SK-N-SH (cell line): ENCODE data around the gene INO80. TPM values are rescaled to one million over a fixed set of nuclear protein-coding genes. Genes with fewer than 3 reads are reported as not detected.

Source experiments
- CTCF ChIA-PET: fragments of 300-600, 350-600 bp; formaldehyde crosslinking; extraction: SDS; loops from one replicate; lab custom pipeline; 2021; lab: Yijun Ruan, JAX
- POLR2A ChIA-PET: fragments of 350-600 bp; sonication (Branson Sonifier 250); formaldehyde crosslinking; extraction: SDS; loops from one replicate; lab custom pipeline; 2020; ENCODE audit warnings: antibody characterized with exemption, inconsistent platforms; lab: Yijun Ruan, JAX
- DNase-seq: peaks from one replicate; pipeline ENCODE4 v3.0.0; 2012
- H2AFZ ChIP-seq: fragments of 200-600 bp; sonication (generic); 2 replicates; pipeline ENCODE4 v1.8.1; 2016; ENCODE audit warnings: antibody characterized with exemption, mild to moderate bottlenecking, low read depth
- H3F3A ChIP-seq: fragments of 200-600 bp; sonication (generic); replicated peaks from 2 replicates; pipeline ENCODE3; 2016; ENCODE audit warnings: antibody characterized with exemption, mild to moderate bottlenecking; ENCODE audit not compliant: insufficient read depth
- H3K27ac ChIP-seq, 2 experiments: fragments of 200-500 bp in 1 of 2; fragments of 200-600 bp in 1 of 2; sonication (Bioruptor generic) in 1 of 2; sonication (generic), shearing (Covaris generic) in 1 of 2; 2 replicates each; pipeline versions ENCODE4 v1.5.1 to v1.6.1; 2014 to 2016; ENCODE audit warnings: low read depth in 2 of 2, inconsistent platforms in 1 of 2, low read length in 1 of 2, mild to moderate bottlenecking in 1 of 2, mixed read lengths in 1 of 2
- H3K27me3 ChIP-seq: fragments of 200-600 bp; sonication (generic), shearing (Covaris generic); 2 replicates; pipeline ENCODE4 v1.6.1; 2016; ENCODE audit warnings: mixed run types; ENCODE audit not compliant: insufficient read depth
- H3K36me3 ChIP-seq, 2 experiments: fragments of 200-500 bp in 1 of 2; fragments of 200-600 bp in 1 of 2; sonication (Bioruptor generic) in 1 of 2; sonication (generic) in 1 of 2; replicated peaks in 1 of 2; 2 replicates each; pipeline versions ENCODE3 to v1.5.1; 2014 to 2016; ENCODE audit warnings: low read length in 1 of 2, mild to moderate bottlenecking in 1 of 2; ENCODE audit not compliant: insufficient read depth in 2 of 2, control insufficient read depth in 1 of 2
- H3K4me1 ChIP-seq, 2 experiments: fragments of 200-500 bp in 1 of 2; fragments of 200-600 bp in 1 of 2; sonication (Bioruptor generic) in 1 of 2; sonication (generic), shearing (Covaris generic) in 1 of 2; 2 replicates each; pipeline versions ENCODE4 v1.5.1 to v1.6.1; 2014 to 2016; ENCODE audit warnings: low read depth in 1 of 2, low read length in 1 of 2, mixed run types in 1 of 2; ENCODE audit not compliant: insufficient read depth in 2 of 2, control insufficient read depth in 1 of 2
- H3K4me2 ChIP-seq: fragments of 200-600 bp; sonication (generic), shearing (Covaris generic); 2 replicates; pipeline ENCODE4 v1.6.1; 2017; ENCODE audit warnings: mixed run types
- H3K4me3 ChIP-seq, 2 experiments: fragments of 200-500 bp in 1 of 2; fragments of 200-600 bp in 1 of 2; sonication (Bioruptor generic) in 1 of 2; sonication (generic), shearing (Covaris generic) in 1 of 2; 2 replicates each; pipeline versions ENCODE4 v1.5.1 to v1.8.1; 2014 to 2016; ENCODE audit warnings: low read depth in 2 of 2, inconsistent platforms in 1 of 2, low read length in 1 of 2, mild to moderate bottlenecking in 1 of 2, mixed read lengths in 1 of 2, moderate library complexity in 1 of 2
- H3K79me2 ChIP-seq: fragments of 200-600 bp; sonication (generic); 2 replicates; pipeline ENCODE4 v1.8.1; 2017; ENCODE audit warnings: mild to moderate bottlenecking; ENCODE audit not compliant: insufficient read depth
- H3K9ac ChIP-seq: fragments of 200-600 bp; sonication (generic); 2 replicates; pipeline ENCODE4 v1.6.1; 2017; ENCODE audit warnings: mixed run types
- H3K9me2 ChIP-seq: fragments of 200-600 bp; sonication (generic); 2 replicates; pipeline ENCODE4 v1.6.1; 2017; ENCODE audit warnings: mixed run types
- H3K9me3 ChIP-seq: fragments of 200-600 bp; sonication (generic); 2 replicates; pipeline ENCODE4 v1.6.1; 2017; ENCODE audit warnings: mixed run types, mild to moderate bottlenecking, moderate library complexity
- H4K20me1 ChIP-seq: fragments of 200-600 bp; sonication (generic); 2 replicates; pipeline ENCODE4 v1.6.1; 2017; ENCODE audit warnings: mild to moderate bottlenecking, mixed run types; ENCODE audit not compliant: insufficient read depth
- CHD2 ChIP-seq: fragments of 150-350 bp; IDR thresholded peaks from 2 replicates; pipeline ENCODE4 v1.6.1; 2018; ENCODE audit warnings: low read length; ENCODE audit not compliant: partially characterized antibody
- FOXM1 ChIP-seq: IDR thresholded peaks from 2 replicates; pipeline ENCODE4 v1.4.0; 2012; ENCODE audit warnings: low read depth, mild to moderate bottlenecking
- IRF3 ChIP-seq: fragments of 150-350 bp; IDR thresholded peaks from 2 replicates; pipeline ENCODE4 v1.6.1; 2016; ENCODE audit warnings: mild to moderate bottlenecking, low read depth, low read length
- POLR2AphosphoS5 ChIP-seq: IDR thresholded peaks from 2 replicates; pipeline ENCODE4 v1.6.1; 2012; ENCODE audit warnings: low read depth, low read length
- RCOR1 ChIP-seq: fragments of 150-350 bp; IDR thresholded peaks from 2 replicates; pipeline ENCODE4 v1.6.1; 2017; ENCODE audit warnings: antibody characterized with exemption, low read length
- RXRA ChIP-seq: IDR thresholded peaks from 2 replicates; pipeline ENCODE4 v1.4.0; 2012; ENCODE audit warnings: low read depth, mild to moderate bottlenecking, borderline replicate concordance
- TCF12 ChIP-seq: IDR thresholded peaks from 2 replicates; pipeline ENCODE4 v1.4.0; 2012
- USF1 ChIP-seq: IDR thresholded peaks from 2 replicates; pipeline ENCODE4 v1.4.0; 2012; ENCODE audit warnings: low read depth, borderline replicate concordance
- USF2 ChIP-seq: fragments of 150-350 bp; IDR thresholded peaks from 2 replicates; pipeline ENCODE4 v1.6.1; 2017; ENCODE audit warnings: antibody characterized with exemption, low read length, low read depth, borderline replicate concordance
- WGBS: methylation state at CpG from one replicate; pipeline ENCODE4 v1.1.6; 2017; ENCODE audit warnings: low lambda C conversion rate; 5-methylcytosine and 5-hydroxymethylcytosine counted together
- polyA plus RNA-seq, 3 experiments: library from polyadenylated mRNA; depleted of rRNA; stranded (reverse); fragments of >200 nt; gene quantifications; 2 replicates each; pipeline ENCODE4 v1.2.3, GENCODE V29; 2012

The INO80 gene
- polyA plus RNA-seq, 1 of the 3 experiments (the other 2 are of a cell fraction): 4.6 TPM

GRCh38 chr15:40958146-40958545 is 157.9 kb downstream of the INO80 start:
- H2AFZ ChIP-seq: no peak overlapping the region
- no peaks in the 10 kb centered on the region for H3K9me2 ChIP-seq
- no peaks in the 10 kb centered on the region for H3K27me3 ChIP-seq
- peaks cover 21% of the 10 kb centered on the region for H4K20me1 ChIP-seq
- POLR2A ChIA-PET: no interaction called here
- CTCF ChIA-PET: interaction anchor here (1.4 to 2.8 kb wide), 3 partner anchors 16 to 54 kb away, joined by 4 to 17 read pairs (median 12); no protein-coding TSS in a partner anchor
- H3K79me2 ChIP-seq: peaks cover 17% of the 10 kb centered on the region
- H3K9me3 ChIP-seq: no peaks in the 10 kb centered on the region
- H3K36me3 ChIP-seq: no peaks in the 10 kb centered on the region
- H3K4me1 ChIP-seq: peaks cover 13 to 44% of the 10 kb centered on the region in 2 experiments; a peak in 3 of 4 replicates
- H3K4me2 ChIP-seq: no peak overlapping the region
- TF ChIP-seq FOXM1: no peak
- TF ChIP-seq IRF3: no peak
- TF ChIP-seq RXRA: no peak
- TF ChIP-seq TCF12: no peak
- TF ChIP-seq USF1: no peak
- no peak for TF ChIP-seq USF2
- no peaks in the 10 kb centered on the region for H3F3A ChIP-seq
- H3K27ac ChIP-seq: peak overlapping the region in 1 of 2 experiments; percentile 45; a peak in 1 of 4 replicates
- H3K4me3 ChIP-seq: no peak overlapping the region
- DNase-seq: no peak
- H3K9ac ChIP-seq: no peak overlapping the region
- WGBS: 94% methylated on average over 6 of the region's 6 CpGs

- ChIA-PET CTCF (interaction anchor here (1.4 to 2.4 kb wide), 2 partner anchors 16 to 52 kb away, joined by 4 to 17 read pairs; no protein-coding TSS in a partner anchor), POLR2A (no interaction called here)
- Histone ChIP-seq H4K20me1 (peaks cover 21% of the 10 kb centered on the region), H3F3A (no peaks in the 10 kb centered on the region), H3K27me3 (no peaks in the 10 kb centered on the region), H3K9ac (no peak overlapping the region), H3K36me3 (no peaks in the 10 kb centered on the region), H3K9me2 (no peaks in the 10 kb centered on the region), H3K27ac (peak overlapping the region in 1 of 2 experiments; percentile 45; a peak in 1 of 4 replicates), H3K4me1 (peaks cover 13 to 46% of the 10 kb centered on the region in 2 experiments; a peak in 3 of 4 replicates), H2AFZ (no peak overlapping the region), H3K9me3 (no peaks in the 10 kb centered on the region), H3K79me2 (peaks cover 17% of the 10 kb centered on the region), H3K4me2 (no peak overlapping the region), H3K4me3 (no peak overlapping the region)
- TF ChIP-seq TCF12: peak; percentile 47; the same call in 1 of the 2 replicates
- peak; percentile 14; the same call in 1 of the 2 replicates for TF ChIP-seq POLR2AphosphoS5
- no peak for TF ChIP-seq RCOR1
- TF ChIP-seq USF1: no peak
- peak; percentile 17 for TF ChIP-seq CHD2
- WGBS: 73% methylated on average over 6 of the region's 9 CpGs
- peak; percentile 66 for DNase-seq
Observed at GRCh38 chr15:40957581-40958051, 158.5 kb downstream of the INO80 start.
